Measurements from ENCODE around the gene PTPN4.

The PTPN4 gene

DNA sequence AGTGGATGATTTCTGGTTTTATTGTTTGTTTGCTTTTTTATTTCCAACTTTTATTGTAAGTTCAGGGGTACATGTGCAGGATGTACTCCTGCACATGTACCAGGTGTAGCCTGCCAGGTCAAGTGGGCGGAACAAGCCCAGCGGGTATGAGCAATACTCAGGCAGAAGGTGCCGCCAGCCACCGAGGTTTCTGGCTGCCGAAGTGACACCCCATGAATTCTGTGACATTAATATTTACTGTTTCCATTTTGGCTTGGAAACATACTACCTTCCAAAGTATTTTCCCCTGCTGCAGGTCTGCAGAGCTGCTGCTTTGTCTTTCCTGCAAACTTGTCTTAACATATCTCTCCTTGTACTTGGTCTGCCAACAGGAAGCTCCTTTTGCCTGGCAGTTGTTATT lies 78.5 kb downstream of the PTPN4 start:
- Mint-ChIP-seq H3K9me3 (peaks cover 18% of the 10 kb centered on the region), H3K27me3 (ENCODE audit: low read depth) (no peaks in the 10 kb centered on the region), H3K4me1 (peaks cover 17% of the 10 kb centered on the region), H3K4me3 (no peak overlapping the region), H3K36me3 (ENCODE audit: low read depth) (peaks cover 27% of the 10 kb centered on the region), H3K27ac (no peak overlapping the region)
- TF ChIP-seq, protein P1, sequence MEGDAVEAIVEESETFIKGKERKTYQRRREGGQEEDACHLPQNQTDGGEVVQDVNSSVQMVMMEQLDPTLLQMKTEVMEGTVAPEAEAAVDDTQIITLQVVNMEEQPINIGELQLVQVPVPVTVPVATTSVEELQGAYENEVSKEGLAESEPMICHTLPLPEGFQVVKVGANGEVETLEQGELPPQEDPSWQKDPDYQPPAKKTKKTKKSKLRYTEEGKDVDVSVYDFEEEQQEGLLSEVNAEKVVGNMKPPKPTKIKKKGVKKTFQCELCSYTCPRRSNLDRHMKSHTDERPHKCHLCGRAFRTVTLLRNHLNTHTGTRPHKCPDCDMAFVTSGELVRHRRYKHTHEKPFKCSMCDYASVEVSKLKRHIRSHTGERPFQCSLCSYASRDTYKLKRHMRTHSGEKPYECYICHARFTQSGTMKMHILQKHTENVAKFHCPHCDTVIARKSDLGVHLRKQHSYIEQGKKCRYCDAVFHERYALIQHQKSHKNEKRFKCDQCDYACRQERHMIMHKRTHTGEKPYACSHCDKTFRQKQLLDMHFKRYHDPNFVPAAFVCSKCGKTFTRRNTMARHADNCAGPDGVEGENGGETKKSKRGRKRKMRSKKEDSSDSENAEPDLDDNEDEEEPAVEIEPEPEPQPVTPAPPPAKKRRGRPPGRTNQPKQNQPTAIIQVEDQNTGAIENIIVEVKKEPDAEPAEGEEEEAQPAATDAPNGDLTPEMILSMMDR (IDR thresholded peaks at IDR 0.05; ENCODE audit: unreplicated experiment in 3 of 3), result no peak

DNA sequence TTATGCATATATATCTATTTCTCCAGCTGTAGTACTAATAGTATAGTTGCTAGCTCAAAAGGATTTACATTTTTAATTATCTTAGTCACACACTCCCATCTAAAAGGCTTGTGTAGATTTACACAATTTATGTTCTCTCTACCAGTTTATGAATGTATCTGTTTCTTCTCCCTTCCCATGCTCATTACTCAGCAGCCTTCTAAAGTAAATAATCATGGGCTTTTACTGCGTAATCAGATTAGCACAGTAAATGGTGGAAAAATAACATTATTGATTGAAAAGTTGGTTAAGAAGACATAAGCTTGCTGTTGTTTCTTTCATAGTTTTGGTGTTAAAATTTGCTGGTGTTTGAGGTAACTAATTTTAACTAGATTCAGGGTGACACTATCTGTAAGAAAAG lies 81.8 kb downstream of the PTPN4 start:
- H3K36me3 Mint-ChIP-seq (ENCODE audit: low read depth), result peaks cover 41% of the 10 kb centered on the region
- no peaks in the 10 kb centered on the region for H3K27me3 Mint-ChIP-seq (ENCODE audit: low read depth)
- peak overlapping the region in 1 of 3 experiments; percentile 32 for H3K27ac Mint-ChIP-seq
- TF ChIP-seq, protein P1 (IDR thresholded peaks at IDR 0.05; ENCODE audit: unreplicated experiment in 3 of 3), result no peak
- H3K4me1 Mint-ChIP-seq, result peaks cover 10% of the 10 kb centered on the region
- peaks cover 30% of the 10 kb centered on the region for H3K9me3 Mint-ChIP-seq
- H3K4me3 Mint-ChIP-seq, result no peak overlapping the region

DNA sequence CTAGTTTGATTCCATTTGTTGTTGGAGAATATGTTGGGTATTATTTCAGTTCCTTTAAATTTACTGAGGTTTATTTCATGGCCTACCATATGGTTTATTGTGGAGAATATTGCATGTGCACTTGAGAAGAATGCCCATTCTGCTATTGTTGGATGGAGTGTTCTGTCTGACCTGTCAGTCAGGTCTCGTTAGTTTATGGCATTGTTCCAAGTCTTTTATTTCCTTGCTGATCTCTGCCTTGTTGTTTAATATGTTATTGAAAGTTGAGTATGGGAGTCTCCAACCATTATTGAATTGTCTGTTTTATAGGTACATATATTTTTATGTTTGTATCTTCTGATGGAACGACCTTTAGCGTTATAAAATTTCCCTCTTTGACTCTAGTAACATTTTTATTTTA lies 86.3 kb downstream of the PTPN4 start:
- H3K9me3 Mint-ChIP-seq, result peaks cover 62% of the 10 kb centered on the region
- TF ChIP-seq, protein P1 (IDR thresholded peaks at IDR 0.05; ENCODE audit: unreplicated experiment in 3 of 3), result no peak
- no peak overlapping the region for H3K4me3 Mint-ChIP-seq
- no peak overlapping the region for H3K27ac Mint-ChIP-seq
- H3K4me1 Mint-ChIP-seq, result no peaks in the 10 kb centered on the region
- no peaks in the 10 kb centered on the region for H3K27me3 Mint-ChIP-seq (ENCODE audit: low read depth)
- peaks cover 70% of the 10 kb centered on the region for H3K36me3 Mint-ChIP-seq (ENCODE audit: low read depth)

DNA sequence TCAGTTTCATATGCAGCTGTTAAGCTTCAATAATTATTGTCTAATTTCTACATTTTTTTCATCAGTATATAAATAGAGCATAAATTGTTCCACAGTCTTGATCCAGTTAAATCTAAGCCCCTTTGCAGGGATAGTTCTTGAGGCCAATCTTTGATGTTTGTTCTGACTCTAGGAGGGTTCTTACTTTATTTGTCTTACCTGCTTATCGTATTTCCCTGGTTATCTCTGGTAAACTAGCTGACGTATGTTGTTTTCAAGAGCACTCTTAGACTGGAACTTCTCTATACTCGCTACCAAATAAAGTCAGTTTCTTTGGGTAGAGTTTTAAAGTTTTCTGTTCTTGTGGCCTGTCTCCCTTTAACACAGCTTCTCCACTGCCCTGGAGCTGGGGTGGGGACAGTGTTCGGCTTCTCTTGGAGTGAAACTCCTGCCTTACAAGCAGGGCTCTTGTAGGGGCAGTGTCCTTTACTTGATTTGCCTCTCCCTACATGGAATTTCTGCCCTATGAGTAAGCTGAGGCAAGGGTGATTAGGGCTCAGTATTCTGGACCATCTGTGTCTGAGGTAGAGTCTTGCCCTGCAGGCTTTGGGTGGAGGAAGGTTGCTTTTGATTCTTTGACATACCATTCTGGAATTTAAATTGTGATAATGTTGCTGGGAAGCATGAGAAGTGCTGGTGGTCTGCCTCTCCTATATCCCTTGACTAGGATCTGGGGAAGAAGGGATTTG lies 90.3 kb downstream of the PTPN4 start:
- TF ChIP-seq, protein P1 (IDR thresholded peaks at IDR 0.05; ENCODE audit: unreplicated experiment in 3 of 3), result no peak
- peaks cover 75% of the 10 kb centered on the region for H3K9me3 Mint-ChIP-seq
- no peaks in the 10 kb centered on the region for H3K4me1 Mint-ChIP-seq
- H3K27me3 Mint-ChIP-seq (ENCODE audit: low read depth), result no peaks in the 10 kb centered on the region
- H3K36me3 Mint-ChIP-seq (ENCODE audit: low read depth), result peaks cover 86% of the 10 kb centered on the region
- H3K27ac Mint-ChIP-seq, result no peak overlapping the region
- H3K4me3 Mint-ChIP-seq, result no peak overlapping the region

DNA sequence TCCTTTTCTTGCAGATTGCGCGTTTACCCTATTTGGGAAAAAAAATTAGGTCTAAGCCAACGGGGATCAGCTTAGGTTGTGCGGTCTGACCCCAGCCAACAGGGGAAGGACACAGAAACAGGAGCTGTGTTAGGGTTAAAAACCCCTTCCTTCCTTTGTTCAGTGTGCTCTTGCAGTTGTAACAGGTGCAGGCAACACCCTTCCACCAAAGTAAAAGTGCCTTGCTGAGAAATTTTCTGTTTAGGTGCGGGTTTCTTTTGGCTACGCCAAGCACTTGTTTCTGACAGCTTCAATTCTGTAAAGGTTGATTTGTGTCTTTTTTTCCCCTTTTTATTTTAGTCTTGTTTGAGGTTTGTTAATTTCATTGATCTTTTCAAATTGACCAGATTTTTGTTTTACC lies 92.5 kb downstream of the PTPN4 start:
- H3K27ac Mint-ChIP-seq, result no peak overlapping the region
- H3K4me3 Mint-ChIP-seq, result no peak overlapping the region
- peaks cover 70% of the 10 kb centered on the region for H3K36me3 Mint-ChIP-seq (ENCODE audit: low read depth)
- TF ChIP-seq, protein P1 (IDR thresholded peaks at IDR 0.05; ENCODE audit: unreplicated experiment in 3 of 3), result no peak
- H3K4me1 Mint-ChIP-seq, result no peaks in the 10 kb centered on the region
- no peaks in the 10 kb centered on the region for H3K27me3 Mint-ChIP-seq (ENCODE audit: low read depth)
- H3K9me3 Mint-ChIP-seq, result peaks cover 63% of the 10 kb centered on the region

DNA sequence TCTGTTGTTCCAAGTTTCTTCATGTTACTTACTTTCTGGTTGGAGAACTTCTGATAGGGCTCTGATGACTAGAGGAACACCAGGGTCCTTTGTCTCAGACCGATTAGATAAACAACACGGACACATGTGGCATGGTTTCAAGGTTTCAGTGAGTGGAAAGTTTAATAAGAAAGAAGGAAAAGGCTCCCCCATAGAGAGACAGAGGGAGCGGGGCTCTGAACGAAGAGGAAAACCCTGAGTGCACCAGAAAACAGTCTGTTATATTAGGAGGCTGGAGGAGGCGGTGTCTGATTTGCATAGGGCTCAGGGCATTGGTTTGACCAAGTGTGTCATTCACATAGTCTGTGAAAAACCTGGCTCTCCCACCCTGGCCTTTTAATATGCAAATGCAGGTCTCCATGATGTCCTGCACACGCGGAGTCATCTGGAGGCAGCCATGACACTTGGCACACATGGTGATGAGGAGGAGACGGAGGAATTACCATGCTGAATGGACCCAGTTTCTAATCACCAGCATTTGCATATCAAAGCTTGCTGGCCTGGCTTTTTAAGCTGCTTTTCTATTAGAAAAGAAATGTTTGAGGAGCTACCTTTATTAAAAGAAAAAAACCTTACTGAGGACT lies 94.2 kb downstream of the PTPN4 start:
- Mint-ChIP-seq H3K4me1 (no peaks in the 10 kb centered on the region), H3K4me3 (no peak overlapping the region), H3K27ac (no peak overlapping the region), H3K27me3 (ENCODE audit: low read depth) (no peaks in the 10 kb centered on the region), H3K36me3 (ENCODE audit: low read depth) (peaks cover 58% of the 10 kb centered on the region), H3K9me3 (peaks cover 51% of the 10 kb centered on the region)
- TF ChIP-seq, protein P1 (IDR thresholded peaks at IDR 0.05; ENCODE audit: unreplicated experiment in 3 of 3), result no peak
